HG02642 (cell line): ENCODE measurements around the gene BACE2.

Source experiments
- ATAC-seq: cut with Tn5 transposase; IDR thresholded peaks from one replicate; pipeline ENCODE4 v1.9.1; 2021; ENCODE audit warnings: mild to moderate bottlenecking; ENCODE audit not compliant: unreplicated experiment, poor library complexity

The BACE2 gene

DNA sequence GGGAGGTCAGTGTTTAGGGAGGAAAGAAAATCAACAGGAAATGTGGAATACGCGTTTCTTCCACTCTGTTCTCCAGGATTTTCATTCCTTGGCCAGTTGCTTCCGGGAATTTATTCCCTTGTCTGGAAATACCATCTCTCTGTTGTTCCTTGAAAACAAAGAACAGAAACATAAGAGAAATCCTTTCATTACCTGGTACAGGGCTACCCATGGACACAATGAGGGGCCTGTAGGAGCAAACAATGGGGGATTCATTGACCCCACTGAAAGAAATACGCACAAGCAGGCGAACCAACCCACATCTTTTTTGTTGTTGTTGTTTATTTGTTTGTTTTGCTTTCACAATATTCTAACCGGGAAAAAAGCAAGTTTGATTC lies 20.0 kb upstream of the BACE2 start:
- ATAC-seq: no peak

DNA sequence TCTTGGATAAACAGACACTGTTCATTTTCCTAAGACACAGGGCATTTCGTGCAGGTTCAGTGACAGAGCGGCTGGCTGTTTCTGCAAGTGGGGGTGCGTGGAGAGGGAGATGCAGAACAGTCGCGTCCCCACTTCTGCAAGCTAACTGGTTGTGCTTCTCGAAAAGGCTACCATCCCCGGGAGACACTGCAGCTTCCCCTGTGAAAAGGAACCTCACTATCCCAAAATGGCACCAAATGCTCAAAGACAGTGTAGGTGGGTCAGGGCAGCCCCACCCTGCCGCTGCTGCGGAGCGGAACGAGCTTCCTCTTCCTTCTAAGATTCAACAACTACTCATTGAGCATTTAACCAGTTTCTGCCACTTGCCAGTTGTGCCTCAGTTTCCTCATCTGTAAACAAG lies 19.2 kb upstream of the BACE2 start:
- ATAC-seq: no peak

DNA sequence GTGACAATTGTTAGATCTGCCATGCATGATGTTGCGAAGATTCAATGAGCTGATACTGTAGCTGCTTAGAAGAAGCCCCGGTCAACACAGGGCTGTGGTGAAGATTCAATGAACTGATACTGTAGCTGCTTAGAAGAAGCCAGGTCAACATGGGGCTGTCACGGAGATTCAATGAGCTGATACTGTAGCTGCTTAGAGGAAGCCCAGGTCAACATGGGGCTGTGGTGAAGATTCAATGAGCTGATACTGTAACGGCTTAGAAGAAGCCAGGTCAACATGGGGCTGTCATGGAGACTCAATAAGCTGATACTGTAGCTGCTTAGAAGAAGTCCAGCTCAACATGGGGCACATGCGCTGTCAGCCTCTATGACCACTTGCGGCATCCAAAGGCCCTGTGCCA lies 18.8 kb upstream of the BACE2 start:
- ATAC-seq: no peak

DNA sequence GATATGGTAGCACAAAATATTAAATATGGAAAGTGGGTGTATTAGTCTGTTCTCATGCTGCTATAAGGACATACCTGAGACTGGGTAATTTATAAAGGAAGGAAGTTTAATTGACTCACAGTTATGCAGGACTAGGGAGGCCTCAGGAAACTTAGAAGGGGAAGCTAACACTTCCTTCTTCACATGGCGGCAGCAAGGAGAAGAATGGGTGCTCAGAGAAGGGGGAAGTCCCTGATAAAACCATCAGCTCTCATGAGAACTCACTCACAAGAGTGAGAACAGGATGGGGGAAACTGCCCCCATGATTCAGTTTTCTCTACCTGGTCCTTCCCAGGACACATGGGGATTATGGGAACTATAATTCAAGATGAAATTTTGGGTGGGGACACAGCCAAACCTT lies 15.8 kb upstream of the BACE2 start:
- ATAC-seq: no peak

DNA sequence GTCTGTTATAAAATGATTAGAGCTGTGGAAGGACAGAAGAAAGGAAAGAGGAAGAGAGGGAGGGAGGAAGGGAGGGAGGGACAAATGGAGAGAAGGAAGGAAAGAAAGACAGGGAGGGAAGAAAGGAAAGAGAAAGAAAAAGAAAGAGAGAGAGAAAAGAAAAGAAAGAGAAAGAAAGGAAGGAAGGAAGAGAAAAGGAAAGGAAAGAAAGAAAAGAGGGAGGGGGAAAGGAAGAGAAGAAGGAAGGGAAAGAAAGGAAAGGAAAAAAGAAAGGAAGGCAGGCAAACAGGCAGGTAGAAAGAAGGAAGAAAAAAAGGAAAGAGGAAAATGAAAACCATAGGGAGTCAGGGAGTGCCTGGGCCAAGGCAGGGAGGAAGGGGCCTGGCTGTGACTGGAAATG lies 14.5 kb upstream of the BACE2 start:
- no peak for ATAC-seq

DNA sequence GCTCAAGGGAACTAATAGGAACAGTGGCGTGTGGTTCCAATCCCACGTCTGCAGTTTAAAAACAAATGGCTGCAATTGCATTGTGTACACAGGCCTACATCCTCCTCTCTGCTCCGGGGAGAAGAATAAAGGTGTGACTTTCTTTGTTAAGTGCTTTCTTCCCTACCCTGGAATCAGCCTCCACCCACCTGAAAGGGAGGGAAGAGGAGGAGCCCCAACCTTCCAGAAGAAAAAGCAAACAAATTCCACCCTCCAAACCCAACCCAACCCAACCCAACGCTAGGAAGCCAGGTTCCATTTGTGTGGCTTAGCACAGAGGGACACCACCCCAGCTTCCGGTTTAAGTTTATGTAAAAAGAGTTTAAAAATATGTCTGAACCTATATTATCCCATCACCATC lies 11.8 kb upstream of the BACE2 start:
- ATAC-seq: no peak

GRCh38 chr21:41158026-41158425 lies 9.9 kb upstream of the BACE2 start:
- no peak for ATAC-seq

GRCh38 chr21:41160036-41160435 lies 7.9 kb upstream of the BACE2 start:
- ATAC-seq: no peak

DNA sequence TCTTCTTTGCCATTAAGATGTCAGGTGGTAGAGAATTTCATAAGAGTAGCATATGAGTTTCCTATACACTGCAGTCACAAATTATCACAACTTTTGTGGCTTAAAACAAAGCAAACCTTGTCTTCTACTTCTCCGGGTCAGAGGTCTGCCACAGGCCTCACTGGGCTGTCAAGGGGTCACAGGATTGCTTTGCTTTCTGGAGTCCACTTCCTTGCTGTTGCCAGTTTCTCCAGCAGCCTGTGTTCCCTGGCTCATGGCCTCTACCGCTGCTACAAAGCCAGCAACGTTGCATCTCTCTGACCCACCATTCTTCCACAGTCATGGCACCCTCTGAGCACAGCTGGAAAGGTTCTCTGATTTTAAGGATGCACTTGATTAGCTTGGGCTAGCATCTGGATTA lies 6.5 kb upstream of the BACE2 start:
- no peak for ATAC-seq

- no peak for ATAC-seq
Measured at GRCh38 chr21:41162096-41162495, 5.9 kb upstream of the BACE2 start.

DNA sequence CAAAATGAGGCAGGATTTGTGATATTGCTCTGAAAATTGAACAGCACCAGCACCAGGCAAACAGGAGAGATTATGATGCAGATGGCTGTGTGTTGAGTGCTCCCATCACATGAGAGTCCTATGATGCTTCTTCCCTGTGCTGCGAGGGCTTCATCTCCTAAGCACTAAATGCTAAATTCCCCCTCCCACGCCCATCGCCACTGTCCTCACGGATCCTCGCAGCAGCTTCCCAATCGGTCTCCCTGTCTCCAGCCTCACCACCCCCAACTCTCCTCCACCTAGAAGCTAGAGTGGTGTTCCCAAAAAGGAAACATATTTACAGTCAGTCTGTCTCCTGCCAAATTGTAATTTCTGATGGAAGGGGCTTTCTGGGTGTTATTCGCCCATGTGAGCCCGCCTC lies 4.9 kb upstream of the BACE2 start:
- no peak for ATAC-seq

DNA sequence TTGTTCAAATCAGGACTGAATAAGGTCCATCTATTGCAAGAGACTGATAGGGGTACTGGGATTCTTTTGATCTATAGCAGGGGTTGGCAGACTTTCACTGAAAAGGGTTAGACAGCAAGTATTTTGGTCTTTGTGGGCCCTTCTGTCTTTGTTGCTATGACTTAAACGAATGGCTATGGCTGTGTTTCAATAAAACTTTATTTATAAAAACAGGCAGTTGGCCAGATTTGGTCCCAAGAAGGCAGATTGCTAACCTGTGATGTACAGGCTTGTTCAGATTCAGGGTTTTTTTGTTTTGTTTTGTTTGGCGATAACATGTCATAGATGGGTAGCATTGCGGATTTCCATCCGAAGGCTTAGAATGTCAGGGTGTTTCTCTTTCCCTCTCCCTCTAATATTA lies 3.9 kb upstream of the BACE2 start:
- no peak for ATAC-seq

GRCh38 chr21:41164981-41165655 lies 2.8 kb upstream of the BACE2 start:
- no peak for ATAC-seq

- ATAC-seq: no peak
Measured at GRCh38 chr21:41166884-41167283, 1.1 kb upstream of the BACE2 start.

DNA sequence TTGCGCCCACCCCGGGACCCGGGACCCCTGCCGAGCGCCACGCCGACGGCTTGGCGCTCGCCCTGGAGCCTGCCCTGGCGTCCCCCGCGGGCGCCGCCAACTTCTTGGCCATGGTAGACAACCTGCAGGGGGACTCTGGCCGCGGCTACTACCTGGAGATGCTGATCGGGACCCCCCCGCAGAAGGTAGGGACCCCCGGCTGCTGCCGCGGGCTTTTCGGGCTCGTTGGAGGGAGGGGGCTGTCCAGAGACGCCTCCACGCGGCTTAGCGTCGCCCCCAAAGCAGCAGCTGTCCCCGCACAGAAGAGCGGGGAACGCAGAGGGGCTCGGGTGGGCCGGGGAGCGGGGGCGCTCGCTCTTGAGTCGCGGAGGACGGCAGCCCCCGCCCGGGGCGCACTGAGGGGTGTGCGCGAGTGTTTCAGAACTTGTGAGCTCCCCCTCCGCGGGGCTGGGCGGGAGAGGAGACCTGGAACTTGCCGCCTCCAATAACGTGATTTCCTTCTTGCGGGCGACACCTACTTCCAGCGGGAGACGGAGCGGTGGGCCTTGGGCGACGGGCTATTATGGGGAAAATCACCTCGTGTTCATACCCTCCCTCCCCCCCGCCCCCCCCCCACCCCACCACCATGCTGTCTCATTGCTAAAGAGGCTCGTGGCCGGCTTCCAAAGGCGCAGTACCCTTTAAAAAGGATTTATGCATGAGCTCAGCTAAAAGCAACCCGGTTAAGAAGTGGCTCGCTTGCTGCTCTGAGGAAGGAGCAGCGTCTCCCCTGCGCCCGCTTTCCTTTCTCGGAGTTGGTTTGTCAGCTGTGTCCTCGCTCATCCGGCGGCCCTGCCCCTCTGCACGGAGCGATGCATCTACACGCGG lies 664 bp downstream of the BACE2 start:
- ATAC-seq: no peak

DNA sequence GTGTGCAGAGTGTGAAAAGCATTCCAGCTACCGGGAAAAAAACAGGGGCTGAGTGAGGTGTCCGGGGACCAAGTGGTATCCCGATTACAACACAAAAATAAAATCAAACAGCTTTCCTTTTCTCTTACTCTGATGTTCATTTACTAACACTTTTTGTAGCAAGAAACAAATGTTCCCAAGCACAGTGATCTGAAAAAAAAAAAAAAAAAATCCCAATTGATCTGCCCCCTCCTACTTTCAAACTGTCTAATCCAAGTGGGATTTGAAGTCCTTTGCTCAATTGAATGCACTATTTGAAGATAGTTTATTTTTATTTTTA lies 1.3 kb downstream of the BACE2 start:
- ATAC-seq: no peak

- no peak for ATAC-seq
Measured at GRCh38 chr21:41169701-41170100, 1.7 kb downstream of the BACE2 start.

DNA sequence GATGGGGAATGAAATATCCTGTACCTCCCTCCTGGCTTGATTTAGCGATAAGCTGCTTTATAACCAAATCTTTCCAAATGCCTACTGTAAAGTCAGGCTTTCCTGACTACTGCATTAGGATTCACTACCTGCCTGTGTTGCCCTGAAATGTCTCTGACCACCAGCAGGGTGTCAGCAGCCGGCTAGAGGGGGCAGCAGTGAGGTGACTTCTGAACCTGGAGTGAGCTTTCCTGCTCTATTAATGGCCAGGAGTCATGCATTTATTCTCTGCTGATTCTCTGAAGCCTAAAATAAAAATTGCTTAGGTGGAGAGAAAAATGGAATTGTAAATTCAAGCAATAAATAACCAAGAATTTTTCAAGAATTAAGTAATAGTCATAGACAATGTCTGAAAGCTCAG lies 2.5 kb downstream of the BACE2 start:
- no peak for ATAC-seq

DNA sequence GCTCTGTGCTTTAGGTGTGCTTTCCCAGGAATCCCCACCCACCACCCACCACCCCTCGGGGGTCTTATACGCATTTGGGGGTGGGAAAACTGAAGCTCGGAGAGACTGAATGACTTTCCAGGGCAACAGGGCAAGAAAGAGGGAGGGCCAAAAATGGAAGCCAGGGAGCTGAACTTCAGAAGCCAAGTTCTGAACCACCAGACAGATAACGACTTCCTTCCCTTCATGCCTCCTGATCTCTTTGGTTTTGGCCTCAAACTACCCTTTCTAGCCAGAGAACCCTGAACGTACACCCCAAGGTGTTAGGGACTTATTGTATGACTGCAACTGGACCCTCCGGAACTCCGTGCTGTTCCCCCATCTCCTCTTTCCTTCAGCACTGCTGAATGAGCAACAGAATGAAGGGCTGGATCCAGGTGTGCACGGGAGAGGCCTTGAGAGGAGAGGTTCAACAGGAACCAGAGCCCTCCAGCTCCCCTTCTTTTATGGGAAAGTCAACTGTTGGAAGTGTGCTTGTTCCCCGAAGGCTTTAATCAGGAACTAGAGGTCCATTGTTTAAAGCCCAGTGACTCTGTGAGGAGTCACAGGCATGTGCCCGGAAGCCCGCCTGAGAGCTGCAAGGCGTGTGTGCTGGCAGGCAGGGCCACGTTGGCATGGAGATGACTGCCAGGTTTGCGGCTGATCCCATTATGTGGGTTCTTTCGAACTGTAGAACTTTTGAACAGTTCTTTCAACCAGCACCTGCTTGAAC lies 3.1 kb downstream of the BACE2 start:
- no peak for ATAC-seq

DNA sequence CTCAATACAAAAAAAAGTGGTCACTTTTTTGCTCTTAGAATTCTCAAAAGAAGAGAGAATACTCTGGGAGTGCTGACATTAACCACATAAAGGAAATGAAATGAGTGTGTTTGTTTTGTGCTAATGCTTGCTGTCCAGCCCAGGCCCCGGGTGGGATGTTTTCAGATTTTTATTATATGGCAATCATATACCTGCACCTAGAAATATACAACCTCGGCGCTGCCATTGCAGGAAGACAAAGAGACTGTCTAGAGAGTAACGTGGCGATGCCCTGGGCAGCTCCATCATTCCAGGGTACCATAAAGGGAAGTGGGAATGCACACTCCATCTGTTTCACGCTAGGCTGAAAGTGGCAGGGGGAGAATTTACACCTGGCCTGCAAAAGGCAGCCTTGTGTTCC lies 7.1 kb downstream of the BACE2 start:
- no peak for ATAC-seq

- no peak for ATAC-seq
Measured at GRCh38 chr21:41176846-41177245, 8.9 kb downstream of the BACE2 start.
